H1 (cell line): ENCODE data around the gene SEMG2. TPM values are rescaled to one million over a fixed set of nuclear protein-coding genes. Genes with fewer than 3 reads are reported as not detected.

Experiments used
- CTCF ChIA-PET: fragments of 300-600 bp; sonication (Branson Sonifier 250); formaldehyde crosslinking; loops from one replicate; lab custom pipeline; 2021; ENCODE audit not compliant: partially characterized antibody; lab: Charles Lee
- POLR2A ChIA-PET: fragments of 300-600 bp; sonication (Branson Sonifier 250); formaldehyde crosslinking; loops from one replicate; lab custom pipeline; 2021; ENCODE audit warnings: inconsistent platforms; ENCODE audit not compliant: partially characterized antibody; lab: Charles Lee
- DNase-seq, 2 experiments: peaks; one replicate each; pipeline versions ENCODE4 v3.0.0 to v3.0.0-alpha.2; 2010 to 2022; ENCODE audit warnings: low spot score in 2 of 2, low read depth in 1 of 2, mixed read lengths in 1 of 2
- FAIRE-seq: peaks from 2 replicates; lab custom pipeline; 2011; peaks lifted over from hg19 to GRCh38; lab: Jason Lieb, UNC
- H2AFZ ChIP-seq: 2 replicates; pipeline ENCODE4 v1.8.1; 2012; ENCODE audit warnings: low read length, inconsistent platforms
- H2AK5ac ChIP-seq: 2 replicates; pipeline ENCODE4 v1.6.1; 2013; ENCODE audit warnings: low read depth, low read length
- H2BK120ac ChIP-seq: replicated peaks from 2 replicates; pipeline ENCODE3; 2013; ENCODE audit warnings: low read depth, low read length, inconsistent platforms
- H2BK12ac ChIP-seq: 2 replicates; pipeline ENCODE4 v1.6.1; 2013; ENCODE audit warnings: low read depth, low read length
- H2BK15ac ChIP-seq: 2 replicates; pipeline ENCODE4 v1.6.1; 2013; ENCODE audit warnings: low read length
- H2BK20ac ChIP-seq: 2 replicates; pipeline ENCODE4 v1.6.1; 2013; ENCODE audit warnings: low read length
- H2BK5ac ChIP-seq: 2 replicates; pipeline ENCODE4 v1.6.1; 2013; ENCODE audit warnings: low read depth, low read length
- H3K14ac ChIP-seq: 2 replicates; pipeline ENCODE4 v1.6.1; 2013; ENCODE audit warnings: inconsistent platforms; ENCODE audit not compliant: insufficient read length
- H3K18ac ChIP-seq: 2 replicates; pipeline ENCODE4 v1.6.1; 2013; ENCODE audit warnings: low read length; ENCODE audit errors: extremely low read depth
- H3K23ac ChIP-seq: 2 replicates; pipeline ENCODE4 v1.6.1; 2013; ENCODE audit warnings: inconsistent platforms; ENCODE audit not compliant: insufficient read length
- H3K23me2 ChIP-seq: 2 replicates; pipeline ENCODE4 v1.6.1; 2013; ENCODE audit warnings: low read depth, low read length
- H3K27ac ChIP-seq: 2 replicates; pipeline ENCODE4 v1.6.1; 2011; ENCODE audit warnings: low read depth, low read length, inconsistent platforms
- H3K27me3 ChIP-seq, 4 experiments: replicated peaks in 1 of 4; 1 replicate in 1 of 4; 2 replicates in 3 of 4; pipeline versions ENCODE4 v1.6.1 to v1.8.1; 2011 to 2013; ENCODE audit warnings: low read length in 3 of 4, mild to moderate bottlenecking in 3 of 4, inconsistent platforms in 2 of 4, mixed read lengths in 2 of 4, moderate library complexity in 1 of 4; ENCODE audit not compliant: control insufficient read depth in 3 of 4, insufficient read depth in 3 of 4; ENCODE audit errors: extremely low read depth in 1 of 4
- H3K36me3 ChIP-seq, 4 experiments: 2 replicates each; pipeline versions ENCODE4 v1.6.1 to v1.8.1; 2011 to 2013; ENCODE audit warnings: mild to moderate bottlenecking in 4 of 4, low read length in 3 of 4, moderate library complexity in 2 of 4, control low read depth in 1 of 4, inconsistent platforms in 1 of 4; ENCODE audit not compliant: insufficient read depth in 4 of 4, control insufficient read depth in 2 of 4
- H3K4ac ChIP-seq: replicated peaks from 2 replicates; pipeline ENCODE3; 2013; ENCODE audit warnings: low read length, low read depth, mixed read lengths, inconsistent platforms; ENCODE audit not compliant: insufficient read length
- H3K4me1 ChIP-seq, 4 experiments: replicated peaks in 1 of 4; 1 replicate in 1 of 4; 2 replicates in 3 of 4; pipeline versions ENCODE4 v1.6.1 to v1.8.1; 2011 to 2013; ENCODE audit warnings: low read length in 3 of 4, inconsistent platforms in 2 of 4, mixed read lengths in 1 of 4; ENCODE audit not compliant: insufficient read depth in 4 of 4, control insufficient read depth in 3 of 4
- H3K4me2 ChIP-seq, 2 experiments: 2 replicates each; pipeline versions ENCODE4 v1.6.1 to v1.8.1; 2011 to 2013; ENCODE audit warnings: low read depth in 2 of 2, low read length in 2 of 2, control low read depth in 1 of 2, inconsistent platforms in 1 of 2, mild to moderate bottlenecking in 1 of 2; ENCODE audit not compliant: insufficient read depth in 1 of 2
- H3K4me3 ChIP-seq, 4 experiments: fragments of 200-600, 300-600 bp in 1 of 4; sonication (generic), shearing (Covaris generic), sonication (Bioruptor Twin) in 1 of 4; 2 replicates each; pipeline versions ENCODE4 v1.5.1 to v1.8.1; 2011 to 2016; ENCODE audit warnings: low read length in 4 of 4, low read depth in 3 of 4, control low read depth in 2 of 4, inconsistent platforms in 2 of 4, mild to moderate bottlenecking in 2 of 4, mixed read lengths in 1 of 4, moderate library complexity in 1 of 4; ENCODE audit not compliant: insufficient read depth in 2 of 4; ENCODE audit errors: extremely low read depth in 1 of 4
- H3K56ac ChIP-seq: replicated peaks from 2 replicates; pipeline ENCODE3; 2013; ENCODE audit warnings: low read depth, mild to moderate bottlenecking, mixed read lengths, low read length, inconsistent platforms; ENCODE audit not compliant: insufficient read length
- H3K79me1 ChIP-seq: 2 replicates; pipeline ENCODE4 v1.6.1; 2013; ENCODE audit warnings: low read depth, low read length, control low read depth
- H3K79me2 ChIP-seq, 2 experiments: 2 replicates each; pipeline versions ENCODE4 v1.6.1 to v1.8.1; 2012 to 2013; ENCODE audit warnings: low read length in 2 of 2, mild to moderate bottlenecking in 2 of 2, inconsistent platforms in 1 of 2; ENCODE audit not compliant: insufficient read depth in 2 of 2, control insufficient read depth in 1 of 2
- H3K9ac ChIP-seq, 4 experiments: replicated peaks in 1 of 4; 1 replicate in 1 of 4; 2 replicates in 3 of 4; pipeline versions ENCODE4 v1.6.1 to v1.8.1; 2011 to 2013; ENCODE audit warnings: low read depth in 3 of 4, low read length in 3 of 4, control low read depth in 2 of 4, mild to moderate bottlenecking in 2 of 4, moderate library complexity in 2 of 4, inconsistent platforms in 1 of 4; ENCODE audit errors: extremely low read depth in 1 of 4
- H3K9me3 ChIP-seq, 2 experiments: 2 replicates each; pipeline versions ENCODE4 v1.6.1 to v1.8.1; 2012 to 2013; ENCODE audit warnings: mild to moderate bottlenecking in 2 of 2, moderate library complexity in 2 of 2, control low read depth in 1 of 2, inconsistent platforms in 1 of 2, low read depth in 1 of 2, low read length in 1 of 2, mixed read lengths in 1 of 2; ENCODE audit not compliant: insufficient read depth in 2 of 2
- H4K20me1 ChIP-seq, 2 experiments: replicated peaks in 1 of 2; 2 replicates each; pipeline versions ENCODE3 to v1.8.1; 2011 to 2013; ENCODE audit warnings: inconsistent platforms in 2 of 2, low read length in 2 of 2, mild to moderate bottlenecking in 1 of 2; ENCODE audit not compliant: insufficient read depth in 2 of 2, control insufficient read depth in 1 of 2
- H4K5ac ChIP-seq: 2 replicates; pipeline ENCODE4 v1.6.1; 2013; ENCODE audit warnings: low read length, low read depth, mixed read lengths, inconsistent platforms; ENCODE audit not compliant: insufficient read length
- H4K8ac ChIP-seq: 2 replicates; pipeline ENCODE4 v1.8.0; 2013; ENCODE audit warnings: mild to moderate bottlenecking, moderate library complexity, low read length, inconsistent platforms; ENCODE audit not compliant: insufficient read depth; ENCODE audit errors: extremely low read depth
- H4K91ac ChIP-seq: replicated peaks from 2 replicates; pipeline ENCODE3; 2013; ENCODE audit warnings: low read length, mixed read lengths, inconsistent platforms; ENCODE audit not compliant: insufficient read length
- BACH1 ChIP-seq: IDR thresholded peaks from 2 replicates; pipeline ENCODE4 v1.6.1; 2012; ENCODE audit warnings: low read length, improper control_type of control experiment
- HDAC2 ChIP-seq, 2 experiments: fragments of 300-600 bp in 1 of 2; sonication (generic) in 1 of 2; IDR thresholded peaks; 2 replicates each; pipeline ENCODE4 v1.6.1; 2011 to 2012; ENCODE audit warnings: low read depth in 2 of 2, low read length in 2 of 2, mild to moderate bottlenecking in 2 of 2, moderate library complexity in 2 of 2, borderline replicate concordance in 1 of 2, inconsistent platforms in 1 of 2
- POLR2AphosphoS5 ChIP-seq: IDR thresholded peaks from 2 replicates; pipeline ENCODE4 v1.6.1; 2011; ENCODE audit warnings: low read depth, low read length
- RNF2 ChIP-seq: fragments of 200-900, 300-1000 bp; sonication (generic); IDR thresholded peaks from 2 replicates; pipeline ENCODE4 v1.7.1; 2016; ENCODE audit warnings: borderline replicate concordance, low read depth, mild to moderate bottlenecking, antibody characterized with exemption, low read length; ENCODE audit not compliant: poor library complexity, severe bottlenecking; ENCODE audit errors: missing control alignments
- RXRA ChIP-seq: IDR thresholded peaks from 2 replicates; pipeline ENCODE4 v1.6.1; 2011; ENCODE audit warnings: low read depth, mild to moderate bottlenecking, low read length, moderate library complexity; ENCODE audit not compliant: insufficient read depth
- SP2 ChIP-seq: IDR thresholded peaks from 2 replicates; pipeline ENCODE4 v1.6.1; 2012; ENCODE audit warnings: mild to moderate bottlenecking, low read length, inconsistent platforms
- WGBS, 2 experiments: shearing (Covaris generic) in 1 of 2; methylation state at CpG; one replicate each; pipeline versions ENCODE4 v1.1.6 to v1.1.7; 2013 to 2015; ENCODE audit warnings: low lambda C conversion rate in 2 of 2, mixed read lengths in 2 of 2, inconsistent platforms in 1 of 2, low coverage in 1 of 2, missing lambda C conversion rate in 1 of 2; ENCODE audit not compliant: insufficient replicate concordance in 2 of 2, insufficient coverage in 1 of 2, insufficient read length in 1 of 2; ENCODE audit errors: extremely low coverage in 1 of 2, missing lambda C conversion rate in 1 of 2; 5-methylcytosine and 5-hydroxymethylcytosine counted together
- polyA plus RNA-seq, 7 experiments: library from polyadenylated mRNA; depleted of rRNA in 3 of 7; stranded (reverse) in 5 of 7; unstranded in 2 of 7; fragments of >200 nt in 5 of 7; fragments of 200-250 nt in 2 of 7; gene quantifications; 1 replicate in 5 of 7; 2 replicates in 1 of 7; 4 replicates in 1 of 7; pipeline versions ENCODE4 v1.2.1 to v1.2.3, GENCODE V29; 2011 to 2013; ENCODE audit warnings: missing spikeins in 2 of 7, mixed read lengths in 2 of 7
- total RNA-seq: library from RNA; stranded (reverse); fragmentation: NEBNext Ultra II Directional; extraction: Animal tissue kit (Norgen Biotek cat#: 25700); gene quantifications from 2 replicates; pipeline ENCODE4 v1.2.1, GENCODE V29; 2021

The SEMG2 gene
- total and polyA plus RNA-seq, 2 of the 8 experiments (the other 6 are each of a cell fraction or from before 2014, with no cell fraction given) = not detected

DNA sequence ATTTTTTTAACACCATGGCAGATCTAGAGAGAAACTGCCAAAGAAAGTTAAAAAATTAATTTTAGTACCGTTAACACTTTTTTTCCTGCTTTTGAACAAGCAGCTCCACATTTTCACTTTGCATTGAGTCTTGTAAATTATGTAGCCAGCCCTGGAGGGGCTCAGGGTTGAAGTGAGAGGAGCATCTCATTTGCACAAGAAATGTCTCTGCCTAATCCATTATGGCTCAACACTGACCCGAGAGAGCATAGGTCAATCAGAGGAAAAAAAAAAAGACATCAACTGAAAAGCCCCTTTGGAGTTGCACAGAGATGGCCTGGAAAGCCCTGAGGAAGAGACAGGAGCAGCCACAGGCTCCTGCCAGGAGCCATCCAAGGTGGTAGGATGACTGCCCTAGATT, 37.5 kb downstream of the SEMG2 start:
- no peak overlapping the region for H2BK12ac ChIP-seq
- FAIRE-seq (no peak), DNase-seq (no peak)
- no peak overlapping the region for H4K5ac ChIP-seq
- H3K18ac ChIP-seq = no peak overlapping the region
- H3K79me2 ChIP-seq = no peaks in the 10 kb centered on the region
- H3K4me3 ChIP-seq = no peak overlapping the region; a peak in 1 of 8 replicates
- no peak overlapping the region for H3K56ac ChIP-seq
- no peaks in the 10 kb centered on the region for H3K79me1 ChIP-seq
- no peak overlapping the region for H4K91ac ChIP-seq
- H3K4me1 ChIP-seq = peaks cover 0 to 6% (median 3%) of the 10 kb centered on the region in 4 experiments; a peak in 5 of 7 replicates
- no peak overlapping the region for H4K8ac ChIP-seq
- H3K9ac ChIP-seq = no peak overlapping the region
- no peak overlapping the region for H2BK15ac ChIP-seq
- H3K9me3 ChIP-seq = no peaks in the 10 kb centered on the region
- no peaks in the 10 kb centered on the region for H3K36me3 ChIP-seq
- no peak overlapping the region for H3K23ac ChIP-seq
- H2BK20ac ChIP-seq = no peak overlapping the region
- WGBS, 2 experiments = 78% methylated on average over 2 of the region's 2 CpGs; no CpG with 5 or more reads in 1 of the 2 experiments
- H2AFZ ChIP-seq = peak overlapping the region; percentile 80; the same call in 1 of the 2 replicates
- H4K20me1 ChIP-seq = no peaks in the 10 kb centered on the region
- no peaks in the 10 kb centered on the region for H3K23me2 ChIP-seq
- peak overlapping the region; percentile 39; a peak in 2 of 4 replicates for H3K4me2 ChIP-seq
- H3K27me3 ChIP-seq = no peaks in the 10 kb centered on the region; a peak in 1 of 7 replicates
- H3K27ac ChIP-seq = no peak overlapping the region
- no peak overlapping the region for H3K14ac ChIP-seq
- H2AK5ac ChIP-seq = no peak overlapping the region
- no peak overlapping the region for H3K4ac ChIP-seq
- ChIA-PET POLR2A (no interaction called here), CTCF (interaction anchor here (0.7 to 2.9 kb wide), 3 partner anchors 32 to 53 kb away, joined by 4 to 14 read pairs (median 5); no protein-coding TSS in a partner anchor)
- no peak overlapping the region for H2BK120ac ChIP-seq
- H2BK5ac ChIP-seq = no peak overlapping the region
- TF ChIP-seq HDAC2 (IDR thresholded peaks at IDR 0.05; ENCODE audit: borderline replicate concordance in 1 of 2, low read depth in 2 of 2, low read length in 2 of 2) = no peak
- no peak for TF ChIP-seq RNF2
- no peak for TF ChIP-seq SP2
- TF ChIP-seq BACH1 = no peak
- no peak for TF ChIP-seq RXRA
- TF ChIP-seq POLR2AphosphoS5 = no peak
